HepG2 (cell line): ENCODE measurements around the gene ATP6V1G2. TPM values are rescaled to one million over a fixed set of nuclear protein-coding genes. Genes with fewer than 3 reads are reported as not detected.

Experiments
- AHDC1 ChIP-seq: sonication (generic); formaldehyde crosslinking; IDR thresholded peaks from 2 replicates; pipeline ENCODE4 v1.5.1; 2020; ENCODE audit warnings: mild to moderate bottlenecking, missing genetic modification reagents, borderline replicate concordance
- AKAP8 ChIP-seq: sonication (generic); formaldehyde crosslinking; IDR thresholded peaks from 2 replicates; pipeline ENCODE4 v1.5.1; 2020; ENCODE audit warnings: mild to moderate bottlenecking, missing genetic modification reagents
- ARID4A ChIP-seq: sonication (generic); formaldehyde crosslinking; IDR thresholded peaks from 2 replicates; pipeline ENCODE4 v1.5.0; 2020; ENCODE audit warnings: mild to moderate bottlenecking, missing genetic modification reagents, borderline replicate concordance
- ATF7 ChIP-seq, 2 experiments: fragments of 450-650 bp in 1 of 2; sonication (generic) in 1 of 2; formaldehyde crosslinking in 1 of 2; IDR thresholded peaks; 2 replicates each; pipeline versions ENCODE4 v1.4.0 to v1.6.1; 2016 to 2020; ENCODE audit warnings: antibody characterized with exemption in 1 of 2, mild to moderate bottlenecking in 1 of 2, missing genetic modification reagents in 1 of 2
- FOXC1 ChIP-seq: sonication (generic); formaldehyde crosslinking; IDR thresholded peaks from 2 replicates; pipeline ENCODE4 v1.8.0; 2022; ENCODE audit warnings: mild to moderate bottlenecking, missing genetic modification reagents, borderline replicate concordance
- KDM4B ChIP-seq: sonication (generic); formaldehyde crosslinking; IDR thresholded peaks from 2 replicates; pipeline ENCODE4 v1.4.0; 2020; ENCODE audit warnings: missing genetic modification reagents
- NFYC ChIP-seq: IDR thresholded peaks from 2 replicates; pipeline ENCODE4 v1.6.1; 2016; ENCODE audit warnings: missing genetic modification reagents, missing compliant biosample characterization
- PCBP2 ChIP-seq: fragments of 200-400 bp; formaldehyde crosslinking; optimal IDR thresholded peaks from 2 replicates; pipeline ENCODE3; 2018; ENCODE audit warnings: low read length, low read depth; ENCODE audit not compliant: poor library complexity, severe bottlenecking
- POGZ ChIP-seq: sonication (generic); formaldehyde crosslinking; IDR thresholded peaks from 2 replicates; pipeline ENCODE4 v1.4.0; 2020; ENCODE audit warnings: mild to moderate bottlenecking, missing genetic modification reagents
- SP5 ChIP-seq: IDR thresholded peaks from 2 replicates; pipeline ENCODE4 v1.6.1; 2016; ENCODE audit warnings: low read depth, borderline replicate concordance
- TAF1 ChIP-seq: sonication (generic); formaldehyde crosslinking; IDR thresholded peaks from 2 replicates; pipeline ENCODE4 v1.4.0; 2020; ENCODE audit warnings: missing genetic modification reagents
- ZBTB7A ChIP-seq: sonication (generic); formaldehyde crosslinking; IDR thresholded peaks from 2 replicates; pipeline ENCODE4 v1.8.0; 2022; ENCODE audit warnings: mild to moderate bottlenecking, missing genetic modification reagents
- ZNF34 ChIP-seq: sonication (generic); formaldehyde crosslinking; IDR thresholded peaks from 2 replicates; pipeline ENCODE4 v1.4.0; 2020; ENCODE audit warnings: mild to moderate bottlenecking, missing genetic modification reagents, borderline replicate concordance
- ZNF383 ChIP-seq: sonication (generic); formaldehyde crosslinking; IDR thresholded peaks from 2 replicates; pipeline ENCODE4 v1.4.0; 2020; ENCODE audit warnings: missing genetic modification reagents, mild to moderate bottlenecking, borderline replicate concordance
- ZNF556 ChIP-seq: sonication (generic); formaldehyde crosslinking; IDR thresholded peaks from 2 replicates; pipeline ENCODE4 v1.4.0; 2020; ENCODE audit warnings: mild to moderate bottlenecking, missing genetic modification reagents, borderline replicate concordance
- ZNF567 ChIP-seq: sonication (generic); formaldehyde crosslinking; IDR thresholded peaks from 2 replicates; pipeline ENCODE4 v1.8.1; 2023; ENCODE audit warnings: mild to moderate bottlenecking, missing genetic modification reagents, borderline replicate concordance
- ZNF652 ChIP-seq: IDR thresholded peaks from 2 replicates; pipeline ENCODE4 v1.6.1; 2016; ENCODE audit warnings: low read depth, borderline replicate concordance
- ZNF749 ChIP-seq: sonication (generic); formaldehyde crosslinking; IDR thresholded peaks from 2 replicates; pipeline ENCODE4 v1.8.0; 2022; ENCODE audit warnings: mild to moderate bottlenecking, missing genetic modification reagents, moderate library complexity, borderline replicate concordance
- polyA plus RNA-seq, 8 experiments: library from polyadenylated mRNA; depleted of rRNA in 3 of 8; stranded (reverse) in 7 of 8; unstranded in 1 of 8; fragments of >200 nt; fragmentation: Illumina TruSeq in 4 of 8; extraction: Trizol in 4 of 8; gene quantifications; 2 replicates each; pipeline versions ENCODE4 v1.2.1 to v1.2.3, GENCODE V29; 2011 to 2016; ENCODE audit warnings: low read depth in 4 of 8, missing spikeins in 1 of 8, mixed read lengths in 1 of 8; ENCODE audit not compliant: insufficient read depth in 1 of 8
- total RNA-seq, 5 experiments: library from RNA; depleted of rRNA; stranded (reverse); fragments of >200 nt; fragmentation: Illumina TruSeq; extraction: Trizol; gene quantifications; 2 replicates each; pipeline ENCODE4 v1.2.3, GENCODE V29; 2016; ENCODE audit warnings: low read depth in 1 of 5

ATP6V1G2 gene
- total and polyA plus RNA-seq, 2 of the 13 experiments (the other 11 are each of a cell fraction or from before 2014, with no cell fraction given), result 0.27 to 0.83 TPM

GRCh38 chr6:31546958-31547726 is 734 bp upstream of the ATP6V1G2 start, which contains the start of gene NFKBIL1 (continued):
- TF ChIP-seq AHDC1 (CRISPR knock-in tag) (no peak), POGZ (peak; percentile 65; the same call in 1 of the 2 replicates), ZNF34 (CRISPR knock-in tag) (no peak), TAF1 (CRISPR knock-in tag) (peak; percentile 59), AKAP8 (CRISPR knock-in tag) (no peak), NFYC (CRISPR knock-in tag) (peak; percentile 11; the same call in 1 of the 2 replicates), ARID4A (CRISPR knock-in tag) (peak; percentile 66; the same call in 1 of the 2 replicates), FOXC1 (CRISPR knock-in tag) (no peak), PCBP2 (peak; percentile 59), ZNF652 (0 out of 2 replicates have a peak, but pooled peaks have one; percentile 18), ZNF749 (CRISPR knock-in tag) (no peak), ZNF567 (CRISPR knock-in tag) (peak; percentile 59; the same call in 1 of the 2 replicates), ZNF556 (CRISPR knock-in tag) (peak; percentile 54; the same call in 1 of the 2 replicates), ZBTB7A (CRISPR knock-in tag) (no peak), SP5 (CRISPR knock-in tag) (peak; percentile 86), ATF7 (IDR thresholded peaks at IDR 0.05) (no peak), ATF7 (CRISPR knock-in tag; IDR thresholded peaks at IDR 0.05) (no peak), ZNF383 (CRISPR knock-in tag) (peak; percentile 71; the same call in 1 of the 2 replicates), KDM4B (CRISPR knock-in tag) (peak; percentile 86)
